ENCODE measurements around the gene GPR35. TPM values are rescaled to one million over a fixed set of nuclear protein-coding genes. Genes with fewer than 3 reads are reported as not detected.

GPR35 gene
- total and polyA plus RNA-seq, 7 donors: 1.3 to 76.6 (median 7.8) TPM

DNA sequence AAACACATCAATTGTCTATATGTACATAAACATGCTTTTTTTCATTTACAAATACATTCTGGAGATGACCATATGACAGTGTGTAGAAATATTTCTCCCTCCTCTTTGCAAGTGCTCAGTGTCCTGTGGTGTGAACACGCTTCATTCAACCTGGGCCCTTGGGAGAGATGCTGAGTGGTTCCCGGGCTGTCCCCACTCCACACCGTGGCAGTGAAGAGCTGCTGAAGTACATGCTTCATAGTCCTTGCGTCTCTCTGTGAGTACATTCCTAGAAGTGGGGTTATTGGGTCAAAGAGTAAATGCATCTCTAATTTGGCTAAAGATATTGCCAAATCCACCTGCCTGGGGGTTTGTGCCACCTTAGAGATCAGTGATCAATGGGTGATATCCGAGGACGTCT is 6.5 kb upstream of the GPR35 start:
- intact Hi-C loops (cut with DNase I): no loop called here
- DNase-seq: no peak
- Histone ChIP-seq H3K4me1 (no peaks in the 10 kb centered on the region), H3K27ac (no peak overlapping the region), H3K27me3 (peaks cover 0 to 7% (median 0%) of the 10 kb centered on the region in 3 donors), H3K9me3 (no peaks in the 10 kb centered on the region), H3K36me3 (no peaks in the 10 kb centered on the region), H3K4me3 (no peak overlapping the region)
- TF ChIP-seq, protein P1, sequence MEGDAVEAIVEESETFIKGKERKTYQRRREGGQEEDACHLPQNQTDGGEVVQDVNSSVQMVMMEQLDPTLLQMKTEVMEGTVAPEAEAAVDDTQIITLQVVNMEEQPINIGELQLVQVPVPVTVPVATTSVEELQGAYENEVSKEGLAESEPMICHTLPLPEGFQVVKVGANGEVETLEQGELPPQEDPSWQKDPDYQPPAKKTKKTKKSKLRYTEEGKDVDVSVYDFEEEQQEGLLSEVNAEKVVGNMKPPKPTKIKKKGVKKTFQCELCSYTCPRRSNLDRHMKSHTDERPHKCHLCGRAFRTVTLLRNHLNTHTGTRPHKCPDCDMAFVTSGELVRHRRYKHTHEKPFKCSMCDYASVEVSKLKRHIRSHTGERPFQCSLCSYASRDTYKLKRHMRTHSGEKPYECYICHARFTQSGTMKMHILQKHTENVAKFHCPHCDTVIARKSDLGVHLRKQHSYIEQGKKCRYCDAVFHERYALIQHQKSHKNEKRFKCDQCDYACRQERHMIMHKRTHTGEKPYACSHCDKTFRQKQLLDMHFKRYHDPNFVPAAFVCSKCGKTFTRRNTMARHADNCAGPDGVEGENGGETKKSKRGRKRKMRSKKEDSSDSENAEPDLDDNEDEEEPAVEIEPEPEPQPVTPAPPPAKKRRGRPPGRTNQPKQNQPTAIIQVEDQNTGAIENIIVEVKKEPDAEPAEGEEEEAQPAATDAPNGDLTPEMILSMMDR (IDR thresholded peaks at IDR 0.05): no peak
- TF ChIP-seq EP300 (IDR thresholded peaks at IDR 0.05) (no peak), POLR2A (IDR thresholded peaks at IDR 0.05) (no peak), POLR2AphosphoS5 (IDR thresholded peaks at IDR 0.05) (no peak)
- WGBS, 2 donors: 80 to 96% methylated on average over 6 of the region's 6 CpGs

GRCh38 chr2:240619506-240620148 is 5.7 kb upstream of the GPR35 start:
- Histone ChIP-seq H3K36me3 (no peaks in the 10 kb centered on the region), H3K4me1 (no peaks in the 10 kb centered on the region), H3K4me3 (no peak overlapping the region), H3K27me3 (peaks cover 0 to 7% (median 0%) of the 10 kb centered on the region in 3 donors), H3K9me3 (no peaks in the 10 kb centered on the region), H3K27ac (no peak overlapping the region)
- peak; percentile 49 for DNase-seq
- WGBS, 2 donors: 67 to 78% methylated on average over 19 of the region's 19 CpGs
- intact Hi-C loops (cut with DNase I): no loop called here
- TF ChIP-seq POLR2A (IDR thresholded peaks at IDR 0.05) (no peak), POLR2AphosphoS5 (IDR thresholded peaks at IDR 0.05) (no peak), EP300 (IDR thresholded peaks at IDR 0.05) (no peak)
- TF ChIP-seq, protein P1 (IDR thresholded peaks at IDR 0.05): no peak

- DNase-seq: peak; percentile 54
- H3K9me3 ChIP-seq: no peaks in the 10 kb centered on the region
- 91 to 95% methylated on average over 13 of the region's 13 CpGs for WGBS, 2 donors
Observed at GRCh38 chr2:240620149-240620731, 5.0 kb upstream of the GPR35 start.

GRCh38 chr2:240620859-240621258 is 4.4 kb upstream of the GPR35 start:
- no peaks in the 10 kb centered on the region for H3K36me3 ChIP-seq
- H3K27me3 ChIP-seq: peaks cover 0 to 7% (median 0%) of the 10 kb centered on the region in 3 donors
- no peaks in the 10 kb centered on the region for H3K9me3 ChIP-seq
- no peak overlapping the region for H3K4me3 ChIP-seq
- DNase-seq: no peak
- intact Hi-C loops (cut with DNase I): no loop called here
- 79 to 86% methylated on average over 7 of the region's 7 CpGs for WGBS, 2 donors
- H3K4me1 ChIP-seq: no peaks in the 10 kb centered on the region
- TF ChIP-seq POLR2AphosphoS5 (IDR thresholded peaks at IDR 0.05): no peak
- TF ChIP-seq POLR2A (IDR thresholded peaks at IDR 0.05): no peak
- TF ChIP-seq, protein P1 (IDR thresholded peaks at IDR 0.05): no peak
- TF ChIP-seq EP300 (IDR thresholded peaks at IDR 0.05): no peak
- H3K27ac ChIP-seq: no peak overlapping the region

More at GRCh38 chr2:240620149-240620731, 5.0 kb upstream of the GPR35 start:
- Histone ChIP-seq H3K27ac (no peak overlapping the region), H3K4me3 (no peak overlapping the region), H3K36me3 (no peaks in the 10 kb centered on the region), H3K27me3 (peaks cover 0 to 7% (median 0%) of the 10 kb centered on the region in 3 donors), H3K4me1 (no peaks in the 10 kb centered on the region)
- intact Hi-C loops (cut with DNase I): no loop called here
- no peak for TF ChIP-seq EP300 (IDR thresholded peaks at IDR 0.05)

DNA sequence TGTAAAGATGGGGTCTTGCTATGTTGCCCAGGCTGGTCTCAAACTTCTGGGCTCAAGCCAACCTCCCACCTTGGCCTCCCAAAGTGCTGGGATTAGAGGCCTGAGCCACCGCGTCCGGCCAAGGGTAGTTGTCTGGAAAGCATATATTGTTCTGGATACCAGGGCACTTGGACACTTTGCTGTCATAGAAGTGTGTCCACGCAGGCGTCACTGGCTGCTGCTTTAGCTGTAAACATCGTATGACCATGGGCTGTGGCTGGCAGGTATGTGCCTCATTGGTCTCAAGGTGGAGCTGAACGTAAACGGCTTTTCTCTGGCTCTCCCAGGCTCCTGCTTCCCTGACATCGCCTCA is 3.2 kb upstream of the GPR35 start:
- whole genome bisulfite sequencing, 2 donors: 72 to 76% methylated on average over 9 of the region's 9 CpGs
- intact Hi-C loops (cut with DNase I): no loop called here
- Histone ChIP-seq H3K27ac (no peak overlapping the region), H3K4me1 (no peaks in the 10 kb centered on the region), H3K4me3 (no peak overlapping the region), H3K36me3 (no peaks in the 10 kb centered on the region), H3K27me3 (peaks cover 0 to 7% (median 0%) of the 10 kb centered on the region in 3 donors), H3K9me3 (no peaks in the 10 kb centered on the region)
- TF ChIP-seq, protein P1 (IDR thresholded peaks at IDR 0.05): no peak
- TF ChIP-seq POLR2AphosphoS5 (IDR thresholded peaks at IDR 0.05) (no peak), POLR2A (IDR thresholded peaks at IDR 0.05) (no peak), EP300 (IDR thresholded peaks at IDR 0.05) (no peak)
- peak; percentile 55 for DNase-seq

Data from sigmoid colon (tissue), 7 donors.